PC-3 (cell line): ENCODE measurements around the gene NDOR1.
"Not testable (repeated sequence)": the region's sequence is repeated elsewhere in the genome, so short reads cannot be mapped to it uniquely, and the experiment has no call there.

Experiments
- EZH2 ChIP-seq: fragments of 300-600 bp; sonication (generic); IDR thresholded peaks from one replicate; pipeline ENCODE4 v1.6.1; 2017; ENCODE audit warnings: antibody characterized with exemption, mild to moderate bottlenecking, low read length; ENCODE audit not compliant: unreplicated experiment
- EZH2phosphoT487 ChIP-seq: fragments of 300-600 bp; sonication (generic); IDR thresholded peaks from 2 replicates; pipeline ENCODE4 v1.6.1; 2018; ENCODE audit warnings: mild to moderate bottlenecking, antibody characterized with exemption, low read length, borderline replicate concordance
- TF ChIP-seq, protein P1 (sequence below): fragments of 300-600 bp; sonication (generic); conservative IDR thresholded peaks from 2 replicates; pipeline ENCODE4 v1.5.1; 2017; ENCODE audit warnings: antibody characterized with exemption, low read depth, mild to moderate bottlenecking, low read length

GRCh38 chr9:137239541-137240200, 34.2 kb downstream of the NDOR1 start:
- TF ChIP-seq, protein P1, sequence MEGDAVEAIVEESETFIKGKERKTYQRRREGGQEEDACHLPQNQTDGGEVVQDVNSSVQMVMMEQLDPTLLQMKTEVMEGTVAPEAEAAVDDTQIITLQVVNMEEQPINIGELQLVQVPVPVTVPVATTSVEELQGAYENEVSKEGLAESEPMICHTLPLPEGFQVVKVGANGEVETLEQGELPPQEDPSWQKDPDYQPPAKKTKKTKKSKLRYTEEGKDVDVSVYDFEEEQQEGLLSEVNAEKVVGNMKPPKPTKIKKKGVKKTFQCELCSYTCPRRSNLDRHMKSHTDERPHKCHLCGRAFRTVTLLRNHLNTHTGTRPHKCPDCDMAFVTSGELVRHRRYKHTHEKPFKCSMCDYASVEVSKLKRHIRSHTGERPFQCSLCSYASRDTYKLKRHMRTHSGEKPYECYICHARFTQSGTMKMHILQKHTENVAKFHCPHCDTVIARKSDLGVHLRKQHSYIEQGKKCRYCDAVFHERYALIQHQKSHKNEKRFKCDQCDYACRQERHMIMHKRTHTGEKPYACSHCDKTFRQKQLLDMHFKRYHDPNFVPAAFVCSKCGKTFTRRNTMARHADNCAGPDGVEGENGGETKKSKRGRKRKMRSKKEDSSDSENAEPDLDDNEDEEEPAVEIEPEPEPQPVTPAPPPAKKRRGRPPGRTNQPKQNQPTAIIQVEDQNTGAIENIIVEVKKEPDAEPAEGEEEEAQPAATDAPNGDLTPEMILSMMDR = not testable (repeated sequence)
- not testable (repeated sequence) for TF ChIP-seq EZH2phosphoT487, EZH2
